Measurements from ENCODE around the gene SMIM24.

The SMIM24 gene

GRCh38 chr19:3497757-3498520 is 17.6 kb upstream of the SMIM24 start:
- DNase-seq (ENCODE audit: low read depth) = no peak

DNA sequence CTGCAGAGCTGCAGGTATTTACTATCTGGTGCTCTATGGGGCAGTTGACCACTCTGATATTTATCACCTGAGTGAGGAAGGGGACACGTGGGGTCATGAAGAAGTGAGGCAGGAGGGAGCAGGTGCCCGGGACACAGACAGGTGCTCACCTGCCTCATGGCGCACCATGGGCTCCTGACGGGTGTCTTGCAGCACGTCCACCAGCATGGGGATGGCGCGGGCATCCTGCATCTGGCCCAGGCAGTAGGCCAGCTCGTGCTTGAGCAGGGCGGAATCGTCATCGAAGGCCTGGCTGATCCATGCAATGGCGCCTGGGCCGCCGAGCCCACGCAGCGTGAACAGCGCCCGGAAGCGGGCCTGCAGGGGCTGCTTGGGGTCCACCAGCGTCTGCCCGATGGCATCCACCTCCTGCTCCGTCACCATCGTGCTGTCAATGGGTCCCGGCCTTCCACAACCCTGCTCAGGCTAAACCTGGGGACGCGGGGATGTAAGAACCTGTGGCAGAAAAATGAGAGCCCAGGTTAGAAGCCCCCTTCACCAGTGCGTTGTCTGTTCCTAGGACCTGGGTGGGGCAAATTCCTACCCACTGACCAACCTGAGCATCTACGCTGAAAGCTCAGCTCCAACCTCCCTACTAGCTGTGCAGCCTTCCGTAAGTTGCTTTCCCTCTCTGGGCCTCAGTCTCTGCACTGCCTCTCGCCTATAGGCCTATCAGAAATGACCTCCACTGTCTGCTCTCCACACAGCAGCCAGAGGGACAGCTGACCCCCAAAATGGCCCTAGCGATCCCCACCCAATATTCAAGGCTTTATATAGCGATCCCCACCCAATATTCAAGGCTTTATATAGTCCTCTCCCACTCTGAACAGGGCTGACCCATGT is 16.3 kb upstream of the SMIM24 start:
- no peak for DNase-seq (ENCODE audit: low read depth)

DNA sequence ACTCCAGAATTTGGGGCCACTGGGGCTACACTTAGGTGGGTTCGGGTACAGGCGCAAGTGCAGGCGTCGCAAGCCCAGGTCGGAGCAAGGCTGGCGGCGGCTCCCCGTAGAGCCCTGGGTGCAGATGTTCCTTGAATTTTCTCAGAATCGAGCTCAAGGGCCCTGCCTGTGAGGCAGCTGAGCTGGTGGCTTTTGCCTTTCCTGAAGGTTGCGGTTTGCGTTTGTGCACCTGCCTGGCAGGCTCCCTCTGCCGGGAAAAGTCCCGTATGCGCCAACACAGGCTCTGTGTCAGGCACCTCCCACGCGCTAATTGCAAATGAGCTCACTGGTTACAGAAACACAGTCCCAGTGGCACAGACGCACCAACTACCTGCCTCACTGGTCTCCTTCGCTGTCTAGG is 14.2 kb upstream of the SMIM24 start:
- no peak for DNase-seq (ENCODE audit: low read depth)

DNA sequence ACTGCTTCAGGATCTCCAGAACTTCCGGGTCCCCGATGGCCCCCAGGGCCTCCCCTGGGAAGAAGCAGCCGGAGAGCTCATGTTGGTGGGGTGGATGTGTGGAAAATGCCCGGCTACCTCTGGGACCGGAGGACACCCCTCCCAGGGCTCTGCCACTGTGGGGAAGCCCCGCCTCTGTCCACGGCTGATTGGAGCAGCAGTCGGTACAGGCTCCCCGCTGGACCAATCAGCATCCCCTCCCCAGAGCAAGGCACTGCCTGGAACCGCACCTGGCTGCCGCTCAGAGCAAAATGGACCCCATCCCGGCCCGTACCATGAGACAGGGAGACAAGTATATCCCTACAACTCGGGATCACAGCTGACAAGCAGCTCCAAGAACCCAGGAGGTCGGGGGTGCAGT is 13.7 kb upstream of the SMIM24 start:
- DNase-seq (ENCODE audit: low read depth) = peak; percentile 52

DNA sequence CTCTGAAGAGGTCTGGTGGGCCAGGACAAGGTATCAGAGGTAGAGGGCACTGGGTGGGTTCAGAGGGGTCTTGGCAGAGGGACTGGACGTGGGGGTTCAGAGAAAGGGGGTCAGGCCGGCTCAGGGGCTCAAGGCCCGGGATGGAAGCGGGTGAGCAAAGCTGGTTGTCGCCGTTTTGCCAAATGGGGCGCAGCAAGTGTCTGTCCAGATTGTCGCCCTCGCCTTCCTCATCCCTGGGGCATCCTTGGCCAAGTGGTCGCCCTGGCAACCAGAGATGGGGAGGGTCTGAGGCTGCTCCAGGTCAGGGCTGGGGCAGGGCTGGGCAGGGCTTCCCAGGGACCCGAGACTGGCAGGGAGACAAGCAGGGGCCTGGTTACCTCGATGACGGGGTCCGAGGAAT is 13.3 kb upstream of the SMIM24 start:
- DNase-seq (ENCODE audit: low read depth) = no peak

GRCh38 chr19:3492919-3493318 is 12.6 kb upstream of the SMIM24 start:
- no peak for DNase-seq (ENCODE audit: low read depth)

DNA sequence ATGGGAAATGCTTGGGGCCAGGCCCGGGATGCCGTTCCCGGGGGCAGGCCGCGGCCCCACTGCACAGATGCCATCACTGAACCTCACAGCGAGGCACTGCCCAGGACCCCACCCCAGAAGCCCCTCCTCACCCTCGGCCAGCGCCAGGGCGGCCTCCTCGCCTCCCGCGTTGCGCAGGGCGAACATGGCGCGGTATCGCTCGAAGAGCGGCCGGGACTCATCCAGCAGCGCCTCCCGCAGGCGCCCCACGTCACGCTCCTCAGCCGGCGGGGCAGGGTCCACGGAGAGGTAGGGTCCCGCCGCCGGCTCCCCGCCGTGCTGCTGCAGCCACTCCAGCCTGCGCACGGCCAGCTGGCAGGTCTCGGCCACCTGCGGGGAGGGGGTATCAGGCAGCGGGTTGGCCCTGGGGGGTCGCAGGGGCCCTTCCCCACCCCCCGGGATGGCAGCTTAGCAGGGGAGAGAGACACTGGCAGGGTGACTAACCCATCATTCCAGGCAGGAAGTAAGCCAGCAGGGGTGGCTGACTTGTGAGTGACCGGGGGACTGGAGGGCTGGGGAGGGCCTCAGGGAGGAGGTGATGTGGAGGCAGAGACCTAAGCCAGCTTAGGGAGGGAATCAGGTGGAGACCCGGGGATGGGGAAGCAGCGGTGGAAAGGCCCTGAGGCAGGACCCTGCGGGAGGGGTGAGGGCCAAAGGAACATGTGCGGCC is 12.0 kb upstream of the SMIM24 start:
- no peak for DNase-seq (ENCODE audit: low read depth)

DNA sequence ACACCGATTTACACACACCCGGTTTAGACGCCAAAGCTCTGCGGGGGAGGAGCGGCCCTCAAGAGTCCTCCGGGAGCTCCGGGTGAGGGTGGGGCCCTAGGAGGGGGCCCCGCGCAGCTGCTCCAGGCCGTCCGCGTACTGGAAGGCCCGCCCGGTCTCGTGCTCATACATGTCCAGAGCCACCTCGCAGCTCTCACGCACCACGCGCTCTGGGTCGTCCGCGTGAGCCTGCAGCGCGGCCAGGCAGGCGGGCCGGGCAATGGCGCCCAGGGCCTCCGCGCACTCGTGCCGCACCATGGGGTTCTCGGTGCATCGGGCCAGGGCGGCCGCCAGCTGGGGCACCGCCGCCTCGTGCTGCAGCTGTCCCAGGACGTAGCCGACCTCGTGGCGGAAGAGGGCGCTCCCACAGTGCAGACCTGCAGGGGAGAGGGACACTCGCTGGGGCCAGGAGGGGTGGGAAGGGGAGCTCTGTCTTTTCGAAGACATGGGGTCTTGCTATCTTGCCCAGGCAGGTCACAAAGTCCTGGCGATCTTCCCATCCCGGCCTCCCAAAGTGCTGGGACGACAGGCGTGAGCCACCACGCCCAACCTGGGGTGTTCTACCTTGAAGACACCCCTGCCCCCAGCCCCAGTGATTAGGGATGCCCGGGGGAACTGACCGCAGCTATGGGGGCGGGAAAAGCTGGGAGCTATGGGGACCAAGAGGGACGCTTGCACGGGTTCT is 11.2 kb upstream of the SMIM24 start:
- DNase-seq (ENCODE audit: low read depth) = no peak

GRCh38 chr19:3483226-3483628 is 2.9 kb upstream of the SMIM24 start, which contains the start of gene SMIM44:
SMIM44 (minus strand) TSS chr19:3483441; CDS start chr19:3483403, 38 bp downstream.
- no peak for DNase-seq (ENCODE audit: low read depth)

DNA sequence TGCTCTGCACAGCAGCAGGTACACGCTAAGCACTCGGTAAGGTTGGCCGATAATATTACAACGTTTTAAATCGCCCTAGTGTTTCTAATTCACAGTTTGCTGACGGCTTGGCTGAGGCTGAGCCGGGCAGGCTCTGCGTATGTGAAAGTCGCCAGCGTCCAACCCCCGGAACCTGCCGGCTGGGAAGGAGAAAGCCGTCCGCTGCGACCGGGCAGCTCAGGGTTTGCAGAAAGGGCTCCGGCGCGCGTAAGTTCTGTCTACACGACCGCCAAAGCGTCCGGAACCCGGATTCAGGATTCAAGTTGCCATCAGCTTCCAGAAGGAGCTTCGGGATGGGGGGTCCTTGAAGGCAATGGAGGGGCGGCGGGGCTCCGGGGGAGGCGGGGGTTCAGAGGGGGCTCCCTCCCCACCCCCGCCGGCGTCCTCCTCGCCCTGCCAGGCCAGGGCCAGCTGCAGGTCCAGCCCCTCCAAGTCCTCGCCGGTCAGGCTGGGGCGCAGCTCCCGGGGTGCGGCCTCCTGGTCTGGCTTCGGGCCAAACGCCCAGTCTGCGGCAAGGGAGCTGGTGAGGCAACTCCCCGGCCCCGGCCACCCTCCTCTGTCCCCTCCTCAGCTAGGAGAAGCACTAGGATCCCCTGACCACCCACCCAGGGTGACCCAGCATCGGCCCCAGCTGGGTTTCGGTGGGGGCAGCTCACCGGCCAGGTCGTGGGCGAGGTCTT is 2.3 kb upstream of the SMIM24 start:
- DNase-seq (ENCODE audit: low read depth) = no peak

DNA sequence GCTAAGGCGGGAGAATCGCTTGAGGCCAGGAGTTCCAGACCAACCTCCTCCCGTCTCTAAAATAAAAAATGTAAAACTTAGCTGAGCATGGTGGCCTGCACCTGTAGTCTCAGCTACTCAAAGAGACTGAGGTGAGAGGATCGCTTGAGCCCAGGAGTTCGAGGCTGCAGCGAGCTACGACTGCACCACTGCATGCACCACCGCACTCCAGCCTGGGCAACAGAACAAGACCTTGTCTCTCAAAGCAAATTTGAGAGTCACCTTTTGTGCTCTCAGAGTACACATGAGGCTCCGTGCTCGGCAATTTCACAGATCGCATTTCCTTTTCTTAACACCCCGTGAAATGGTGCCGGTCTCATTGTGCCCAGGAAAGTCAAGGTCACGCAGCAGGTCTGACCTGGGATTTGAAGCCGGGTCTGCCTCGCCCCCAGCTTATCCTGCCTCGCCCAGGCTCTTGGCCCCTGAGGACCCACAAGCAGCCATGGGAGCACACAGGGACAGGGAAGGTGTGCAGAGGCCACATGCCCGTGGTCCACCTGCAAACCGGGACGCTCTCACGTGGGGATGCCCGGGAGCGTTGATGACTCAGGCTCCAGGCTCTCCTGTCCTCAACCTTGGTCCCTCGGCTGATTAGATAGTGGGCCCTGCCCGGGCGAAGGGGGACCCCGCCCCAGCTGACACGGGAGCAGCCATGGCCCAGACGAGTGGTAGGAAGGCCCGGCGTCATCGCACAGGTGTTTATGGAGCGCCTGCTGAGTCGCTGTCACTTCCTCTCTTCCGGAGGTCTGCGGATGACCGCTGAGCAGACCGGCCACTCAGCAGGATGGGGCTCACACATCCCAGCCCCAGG is 1.1 kb upstream of the SMIM24 start:
- no peak for DNase-seq (ENCODE audit: low read depth)

DNA sequence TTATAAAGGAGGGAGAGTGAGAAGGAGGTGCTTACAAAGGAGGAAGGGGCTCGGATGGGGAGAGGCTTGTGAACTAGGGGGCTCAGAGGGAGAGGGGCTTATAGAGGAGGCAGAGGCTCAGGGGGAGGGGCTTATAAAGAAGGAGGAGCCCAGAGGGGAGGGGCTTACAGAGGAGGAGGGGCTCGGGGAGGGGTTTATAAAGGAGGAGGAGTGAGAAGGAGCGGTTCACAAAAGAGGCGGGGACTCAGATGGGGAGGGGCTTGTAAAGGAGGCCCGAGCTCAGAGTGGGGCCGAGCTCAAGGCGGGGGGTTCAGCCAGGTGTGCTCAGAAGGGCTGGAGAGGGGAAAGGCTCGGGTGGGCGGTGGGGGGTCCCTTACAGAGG is 500 bp downstream of the SMIM24 start:
- DNase-seq (ENCODE audit: low read depth) = no peak

- DNase-seq (ENCODE audit: low read depth) = no peak
Measured at GRCh38 chr19:3479177-3479833, 1.0 kb downstream of the SMIM24 start.

DNA sequence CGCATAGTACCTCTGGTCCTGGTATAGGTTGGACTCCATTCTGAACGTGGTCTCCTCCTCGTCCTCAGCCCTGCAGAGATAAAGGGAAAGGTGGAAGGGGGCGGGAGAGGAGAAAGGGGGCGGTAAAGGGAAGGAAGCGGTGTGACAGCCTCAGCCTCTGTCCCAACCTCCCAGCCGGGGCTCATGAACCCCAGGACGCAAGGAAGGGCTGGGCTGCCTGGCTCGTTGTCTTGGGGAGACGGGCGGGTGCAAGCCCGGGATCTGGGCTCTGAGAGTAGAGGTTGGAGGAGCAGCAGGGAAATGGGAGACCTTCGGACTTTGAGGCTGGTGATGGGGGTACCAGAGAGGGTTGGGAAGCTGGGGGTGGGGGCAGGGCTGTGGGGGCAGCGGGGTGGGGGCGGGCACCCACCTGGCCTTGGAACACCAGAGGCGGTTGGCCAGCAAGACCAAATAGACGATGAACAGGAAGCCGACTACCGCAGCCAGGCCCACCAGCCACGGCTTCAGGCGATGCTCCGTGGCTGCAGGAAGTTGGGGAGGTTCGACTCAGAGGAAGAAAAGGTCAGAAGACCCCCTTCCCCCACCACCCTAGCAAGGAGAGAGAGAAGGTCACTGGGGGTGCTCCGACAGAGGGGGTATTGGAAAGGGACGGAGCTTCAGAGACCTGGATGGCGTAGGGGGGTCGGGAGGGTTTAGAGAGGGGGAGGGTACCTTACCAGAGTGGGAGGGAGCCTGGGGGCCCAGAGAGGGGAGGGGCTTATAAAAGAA is 1.7 kb downstream of the SMIM24 start:
- DNase-seq (ENCODE audit: low read depth) = no peak

- DNase-seq (ENCODE audit: low read depth) = no peak
Measured at GRCh38 chr19:3477951-3478350, 2.4 kb downstream of the SMIM24 start.

DNA sequence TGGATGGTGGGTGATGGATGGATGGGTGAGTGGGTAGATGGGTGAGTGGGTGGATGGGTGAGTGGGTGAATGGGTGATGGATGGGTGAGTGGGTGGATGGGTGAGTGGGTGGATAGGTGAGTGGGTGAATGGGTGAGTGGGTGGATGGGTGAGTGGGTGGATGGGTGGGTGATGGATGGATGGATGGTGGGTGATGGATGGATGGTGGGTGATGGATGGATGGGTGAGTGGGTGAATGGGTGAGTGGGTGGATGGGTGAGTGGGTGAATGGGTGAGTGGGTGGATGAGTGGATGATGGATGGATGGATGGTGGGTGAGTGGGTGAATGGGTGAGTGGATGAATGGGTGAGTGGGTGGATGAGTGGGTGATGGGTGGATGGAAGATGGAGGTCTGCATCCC is 2.8 kb downstream of the SMIM24 start:
- DNase-seq (ENCODE audit: low read depth) = no peak

- DNase-seq (ENCODE audit: low read depth) = no peak
Measured at GRCh38 chr19:3476830-3477229, 3.5 kb downstream of the SMIM24 start.

DNA sequence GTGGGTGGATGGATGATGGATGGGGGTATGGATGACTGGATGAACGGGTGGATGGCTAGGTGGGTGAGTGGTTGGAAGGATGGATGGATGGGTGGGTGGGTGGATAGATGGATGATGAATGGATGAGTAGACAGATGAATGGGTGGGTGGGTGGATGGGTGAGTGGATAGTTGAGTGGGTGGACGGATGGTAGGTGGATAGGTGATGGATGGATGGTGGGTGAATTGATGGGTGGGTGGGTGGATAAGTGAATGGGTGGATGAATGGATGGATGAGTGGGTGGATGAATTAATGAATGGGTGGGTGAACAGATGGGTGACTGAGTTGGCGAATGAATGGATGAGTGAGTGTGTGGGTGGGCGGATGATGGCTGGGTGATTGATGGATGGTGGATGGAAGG is 4.9 kb downstream of the SMIM24 start:
- no peak for DNase-seq (ENCODE audit: low read depth)

- no peak for DNase-seq (ENCODE audit: low read depth)
Measured at GRCh38 chr19:3474614-3475013, 5.7 kb downstream of the SMIM24 start.
